Measurements from ENCODE around the gene UQCC3. TPM values are rescaled to one million over a fixed set of nuclear protein-coding genes. Genes with fewer than 3 reads are reported as not detected.
A peak's percentile ranks its signal among the peaks of the same experiment; 100 is the strongest.

Gene UQCC3
- total and polyA plus RNA-seq, 2 of the 13 experiments (the other 11 are each of a cell fraction or from before 2014, with no cell fraction given) = 7.7 to 16.0 TPM

DNA sequence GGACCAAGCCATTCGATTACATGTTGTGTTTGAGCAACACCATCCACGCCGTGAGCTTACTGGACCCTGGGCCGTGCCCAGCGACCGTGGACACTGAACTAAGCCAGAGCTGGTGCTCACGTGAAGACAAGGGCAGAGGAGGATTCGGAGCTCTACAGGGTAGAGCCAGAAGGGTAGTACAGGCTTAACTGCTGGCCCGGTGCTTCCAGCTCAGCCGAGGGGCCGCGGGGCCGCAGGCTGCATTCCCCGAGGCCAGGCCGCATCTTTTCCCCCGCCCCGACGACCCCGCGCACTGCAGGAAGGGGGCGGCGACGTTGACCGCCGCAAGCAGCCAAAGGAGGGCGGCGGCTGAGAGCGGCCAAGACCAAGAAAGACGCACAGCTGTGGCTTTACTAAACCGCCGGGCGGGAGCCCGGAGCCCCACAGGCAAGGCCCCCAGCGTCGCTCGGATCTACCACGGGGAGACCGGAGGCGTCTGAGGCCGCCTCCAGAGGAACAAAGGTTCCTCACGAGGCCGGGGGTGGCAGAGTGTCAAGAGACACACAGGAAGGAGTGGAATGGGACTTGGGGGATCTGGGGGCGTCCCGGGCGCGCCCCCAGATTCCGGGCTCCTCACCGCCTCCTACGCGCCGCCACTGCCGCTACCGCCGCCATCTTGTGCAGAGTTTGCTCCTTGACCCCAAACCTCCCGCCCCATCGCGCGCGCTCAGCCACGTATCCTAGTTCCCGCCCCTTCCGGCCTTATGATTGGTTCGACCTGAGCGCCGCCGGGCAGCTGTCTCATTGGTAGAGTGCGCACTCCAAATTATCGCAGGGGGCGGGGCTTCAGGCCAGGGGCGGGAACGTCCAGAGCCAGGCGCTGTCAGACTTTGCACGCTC lies 25.3 kb upstream of the UQCC3 start, which contains the start of gene GANAB (continued):
- TF ChIP-seq ZHX2 (IDR thresholded peaks at IDR 0.05; ENCODE audit: low read depth) (peak; percentile 59; the same call in 1 of the 2 replicates), ZHX2 (CRISPR knock-in tag; IDR thresholded peaks at IDR 0.05; ENCODE audit: borderline replicate concordance) (no peak), FOXJ3 (CRISPR knock-in tag; IDR thresholded peaks at IDR 0.05; ENCODE audit: borderline replicate concordance) (no peak; the same call in 1 of the 2 replicates), ATF3 (CRISPR knock-in tag; IDR thresholded peaks at IDR 0.05) (no peak), ZC3H4 (CRISPR knock-in tag; IDR thresholded peaks at IDR 0.05; ENCODE audit: borderline replicate concordance) (no peak), REXO4 (CRISPR knock-in tag; IDR thresholded peaks at IDR 0.05; ENCODE audit: borderline replicate concordance) (0 out of 2 replicates have a peak, but pooled peaks have one; percentile 62), ERF (CRISPR knock-in tag; IDR thresholded peaks at IDR 0.05) (peak; percentile 80), NCOA5 (CRISPR knock-in tag; IDR thresholded peaks at IDR 0.05) (no peak), ZNF234 (CRISPR knock-in tag; conservative IDR thresholded peaks at IDR 0.05) (no peak), FOXP4 (CRISPR knock-in tag; IDR thresholded peaks at IDR 0.05) (no peak), ZNF451 (CRISPR knock-in tag; IDR thresholded peaks at IDR 0.05) (no peak), SAP130 (CRISPR knock-in tag; IDR thresholded peaks at IDR 0.05; ENCODE audit: low read depth) (peak; percentile 87), SKI (IDR thresholded peaks at IDR 0.05; ENCODE audit: partially characterized antibody) (no peak), ZNF580 (CRISPR knock-in tag; IDR thresholded peaks at IDR 0.05; ENCODE audit: borderline replicate concordance, low read depth) (no peak; the same call in 1 of the 2 replicates)
- TF ChIP-seq, protein P1, sequence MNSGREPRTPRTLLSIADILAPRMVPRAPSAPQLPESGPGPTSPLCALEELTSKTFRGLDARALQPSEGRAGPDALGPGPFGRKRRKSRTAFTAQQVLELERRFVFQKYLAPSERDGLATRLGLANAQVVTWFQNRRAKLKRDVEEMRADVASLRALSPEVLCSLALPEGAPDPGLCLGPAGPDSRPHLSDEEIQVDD (CRISPR knock-in tag; IDR thresholded peaks at IDR 0.05; ENCODE audit: borderline replicate concordance) = no peak
- TF ChIP-seq, protein P2, sequence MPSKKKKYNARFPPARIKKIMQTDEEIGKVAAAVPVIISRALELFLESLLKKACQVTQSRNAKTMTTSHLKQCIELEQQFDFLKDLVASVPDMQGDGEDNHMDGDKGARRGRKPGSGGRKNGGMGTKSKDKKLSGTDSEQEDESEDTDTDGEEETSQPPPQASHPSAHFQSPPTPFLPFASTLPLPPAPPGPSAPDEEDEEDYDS (CRISPR knock-in tag; IDR thresholded peaks at IDR 0.05) = peak; percentile 90
- TF ChIP-seq, protein P3, sequence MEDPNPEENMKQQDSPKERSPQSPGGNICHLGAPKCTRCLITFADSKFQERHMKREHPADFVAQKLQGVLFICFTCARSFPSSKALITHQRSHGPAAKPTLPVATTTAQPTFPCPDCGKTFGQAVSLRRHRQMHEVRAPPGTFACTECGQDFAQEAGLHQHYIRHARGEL (CRISPR knock-in tag; IDR thresholded peaks at IDR 0.05) = no peak
